NCI-H2171 (cell line): ENCODE measurements around the gene RAMACL.
A peak's percentile ranks its signal among the peaks of the same experiment; 100 is the strongest.

ENCODE experiments used
- DNase-seq: peaks from one replicate; lab custom pipeline; 2025; lab: John Stamatoyannopoulos, UW

Gene RAMACL

DNA sequence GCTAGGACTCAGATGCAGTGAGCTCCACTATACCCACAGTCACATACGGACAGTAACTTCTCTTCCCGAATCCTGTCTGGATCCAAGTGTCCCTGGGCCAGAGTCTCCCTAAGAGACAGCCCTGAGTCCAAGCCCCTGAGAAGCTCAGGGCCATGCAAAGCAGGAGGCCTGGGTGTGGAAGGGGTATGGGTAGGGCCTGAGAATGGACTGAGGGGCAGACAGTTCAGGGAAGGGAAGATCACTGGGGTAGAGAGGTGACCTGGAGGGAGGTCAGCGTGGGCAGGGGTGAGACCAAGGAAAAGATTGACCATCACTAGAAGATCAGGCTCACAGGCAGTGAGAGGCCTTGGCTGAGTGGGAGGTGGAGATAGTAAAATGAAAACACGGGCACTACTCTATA, 31.8 kb upstream of the RAMACL start:
- DNase-seq, result no peak

GRCh38 chr6:166617359-166617758, 30.9 kb upstream of the RAMACL start:
- DNase-seq, result no peak

- DNase-seq, result no peak
Observed at GRCh38 chr6:166616261-166617238, 30.1 kb upstream of the RAMACL start.

DNA sequence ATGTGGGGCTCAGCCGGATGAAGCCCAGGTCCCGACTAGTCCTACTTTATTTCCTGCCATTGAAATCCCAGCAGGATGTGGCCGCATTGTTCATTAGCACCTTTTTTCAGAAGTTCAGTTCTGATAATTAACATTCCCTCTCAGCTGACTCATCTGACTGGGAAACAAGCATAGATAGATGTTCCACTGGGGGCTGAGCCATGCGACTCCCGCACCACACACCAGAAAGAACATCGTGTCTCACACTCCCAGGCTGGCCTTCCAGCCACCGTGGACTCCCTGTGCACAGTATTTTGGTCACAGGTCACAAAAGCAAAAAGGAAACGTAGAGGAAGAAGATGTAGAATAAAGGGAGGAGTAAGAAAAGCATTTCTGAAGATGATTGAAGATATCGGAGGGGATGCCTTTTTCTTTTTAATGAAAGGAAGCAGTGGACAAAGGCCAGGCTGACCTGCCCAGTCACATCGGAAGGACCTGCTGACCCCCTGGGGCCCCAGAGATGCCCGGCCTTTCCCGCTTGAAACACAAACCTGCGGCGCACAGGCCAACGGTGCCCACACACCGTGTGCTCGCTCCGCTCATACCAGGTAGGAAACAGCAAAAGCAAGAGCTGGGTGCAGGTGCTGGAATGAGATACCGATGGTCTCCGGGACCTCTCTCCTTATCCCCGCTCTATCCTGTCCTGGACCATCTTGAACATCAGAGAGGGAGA, 28.7 kb upstream of the RAMACL start:
- DNase-seq, result no peak

DNA sequence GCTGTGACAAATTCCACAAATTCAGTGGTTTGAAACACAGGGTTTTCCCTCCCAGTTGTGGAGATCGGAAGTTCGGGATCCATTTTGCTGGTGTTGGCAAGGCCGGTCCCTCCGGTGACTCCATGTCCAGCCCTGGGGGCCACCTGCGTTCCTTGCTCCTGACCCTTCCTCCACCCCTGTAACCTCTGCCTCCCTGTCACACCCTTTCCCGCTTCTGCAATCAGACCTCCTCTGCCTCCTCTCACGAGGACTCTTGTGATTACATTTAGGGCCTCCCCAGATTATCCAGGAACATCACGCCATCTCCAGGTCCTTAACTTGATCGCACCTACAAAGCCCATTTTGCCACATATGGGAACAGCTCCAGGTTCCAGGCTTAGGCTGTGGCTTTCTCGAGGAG, 28.1 kb upstream of the RAMACL start:
- no peak for DNase-seq

DNA sequence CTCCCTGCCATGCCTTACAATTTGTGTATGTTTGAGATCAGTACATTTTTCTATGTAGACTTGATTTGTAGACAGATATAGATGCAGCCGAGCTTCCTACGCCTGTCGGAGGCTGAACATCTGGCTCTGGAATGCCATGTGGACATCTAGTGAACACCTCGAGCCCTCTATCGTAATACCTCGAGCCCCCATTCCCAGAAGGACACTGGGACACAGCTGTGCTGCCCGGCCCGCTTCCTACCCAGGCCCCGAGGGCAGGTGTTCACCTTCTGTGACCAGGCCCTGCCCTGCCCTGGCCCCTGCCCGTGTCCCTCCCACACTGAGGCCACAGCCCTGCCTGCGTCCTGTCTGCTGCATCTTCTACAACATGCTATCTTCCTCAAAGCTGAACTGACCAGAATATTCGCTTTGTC, 27.7 kb upstream of the RAMACL start:
- DNase-seq, result no peak

DNA sequence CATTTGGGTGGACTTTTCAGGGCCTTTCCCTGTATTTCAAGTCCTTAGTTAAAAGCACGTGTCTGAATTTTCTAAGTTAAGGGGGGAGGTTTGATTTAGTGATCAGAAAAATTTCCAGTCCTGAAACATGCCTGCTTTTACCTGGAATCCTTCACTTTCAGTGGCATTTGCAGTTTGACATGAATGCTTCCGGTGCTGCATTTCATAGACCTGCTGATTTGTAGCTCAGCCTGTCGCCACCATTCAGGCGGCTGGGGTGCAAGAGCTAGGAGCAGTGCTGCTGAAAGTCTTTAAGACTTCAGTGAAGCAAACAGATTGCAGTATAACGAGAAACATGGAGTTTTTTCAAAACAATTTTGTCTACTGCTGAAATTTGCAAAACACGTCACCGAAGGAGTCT, 26.5 kb upstream of the RAMACL start:
- DNase-seq, result no peak

- DNase-seq, result no peak
Observed at GRCh38 chr6:166612471-166612881, 26.0 kb upstream of the RAMACL start.

DNA sequence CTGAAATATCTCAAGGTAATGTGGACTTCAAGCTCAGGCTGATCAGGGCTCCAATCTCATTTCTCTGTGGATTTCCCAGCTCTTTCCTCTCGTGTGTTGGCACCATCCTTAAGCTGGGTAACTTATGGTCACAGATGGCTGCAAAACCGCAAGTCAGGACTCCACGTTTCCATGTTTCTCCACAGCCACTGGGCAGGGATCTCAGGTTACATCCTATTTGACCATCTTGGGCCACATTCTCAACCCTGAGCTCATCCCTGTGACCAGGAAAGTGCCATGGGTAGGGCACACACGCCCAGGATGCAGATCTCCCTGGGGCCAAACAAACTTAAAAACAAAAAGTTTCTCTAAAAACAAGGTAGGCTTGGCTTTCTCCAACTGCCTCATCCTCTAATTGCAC, 25.2 kb upstream of the RAMACL start:
- DNase-seq, result no peak

DNA sequence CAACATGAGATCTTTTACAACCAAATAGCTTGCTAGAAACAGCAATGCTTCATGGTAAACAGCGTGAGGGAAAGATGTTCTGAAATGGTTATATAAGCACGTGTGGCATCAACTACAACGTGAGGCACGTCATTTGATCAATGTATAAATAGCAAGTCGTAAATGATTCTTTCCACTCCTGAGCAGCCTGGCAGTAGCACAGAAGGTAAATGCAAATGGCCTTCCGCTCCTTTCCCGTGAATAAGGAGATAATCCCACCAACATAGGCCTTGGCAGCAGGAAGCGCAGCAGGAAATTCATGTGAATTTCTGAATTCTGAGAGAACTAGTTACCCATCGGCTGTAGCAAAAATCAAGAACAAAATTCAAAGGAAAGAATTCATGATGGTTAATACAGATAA, 23.6 kb upstream of the RAMACL start:
- DNase-seq, result no peak

DNA sequence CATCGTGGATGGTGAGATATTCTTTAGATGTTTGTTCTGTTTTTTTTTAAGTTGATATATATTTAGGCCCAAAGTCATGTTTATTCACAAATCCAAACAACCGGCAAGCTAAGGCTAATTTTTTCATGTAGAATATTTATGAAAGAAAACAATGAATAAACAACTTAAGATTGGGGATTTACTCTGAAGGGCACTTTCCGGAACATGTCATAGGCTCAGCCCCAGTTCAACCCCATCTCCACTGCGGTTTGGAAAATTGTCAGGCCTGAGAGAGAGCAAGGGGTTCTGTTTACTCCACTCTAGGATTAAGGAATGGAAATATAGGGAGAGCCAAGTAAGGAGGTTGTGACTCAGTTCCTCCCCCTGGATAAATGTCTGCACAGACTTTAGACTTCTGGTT, 22.3 kb upstream of the RAMACL start:
- DNase-seq, result no peak

DNA sequence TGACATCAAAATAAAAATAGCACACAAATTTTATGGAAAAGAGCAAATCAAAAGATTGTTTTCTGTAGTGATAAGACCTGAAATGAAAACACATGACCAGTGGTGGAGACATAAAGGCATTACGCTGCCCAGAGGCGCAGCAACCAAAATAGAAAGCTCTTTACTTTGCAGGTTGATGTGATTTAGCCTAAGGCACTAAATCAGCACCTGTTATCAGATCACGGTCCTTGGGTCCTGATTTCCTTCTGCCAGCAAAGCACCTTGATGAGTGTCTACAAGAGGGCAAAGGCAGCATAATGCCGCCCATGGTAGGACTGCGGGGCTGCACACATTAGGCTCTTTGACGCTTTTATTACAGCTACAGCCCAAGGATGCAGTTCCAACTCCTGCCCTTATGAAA, 19.3 kb upstream of the RAMACL start:
- no peak for DNase-seq

DNA sequence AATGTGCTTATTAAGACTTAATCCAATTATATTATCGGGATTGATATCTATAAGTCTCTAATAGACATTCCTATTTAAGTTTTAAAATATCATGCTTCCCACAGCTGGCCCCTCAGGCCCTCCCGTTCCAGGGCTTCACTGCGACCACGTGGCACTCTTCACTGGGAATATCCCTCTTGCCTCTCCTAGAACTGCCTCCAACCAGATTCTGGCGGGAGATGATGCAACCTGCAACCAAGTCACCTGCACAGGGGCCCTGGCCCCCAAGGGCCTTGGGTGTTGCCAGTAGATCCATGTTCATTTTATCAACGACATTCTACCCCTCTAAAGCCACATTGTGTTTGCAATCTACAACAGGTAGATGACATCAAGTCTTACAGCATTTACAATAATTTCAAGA, 18.4 kb upstream of the RAMACL start:
- DNase-seq, result no peak

GRCh38 chr6:166604328-166604727, 17.9 kb upstream of the RAMACL start:
- no peak for DNase-seq

DNA sequence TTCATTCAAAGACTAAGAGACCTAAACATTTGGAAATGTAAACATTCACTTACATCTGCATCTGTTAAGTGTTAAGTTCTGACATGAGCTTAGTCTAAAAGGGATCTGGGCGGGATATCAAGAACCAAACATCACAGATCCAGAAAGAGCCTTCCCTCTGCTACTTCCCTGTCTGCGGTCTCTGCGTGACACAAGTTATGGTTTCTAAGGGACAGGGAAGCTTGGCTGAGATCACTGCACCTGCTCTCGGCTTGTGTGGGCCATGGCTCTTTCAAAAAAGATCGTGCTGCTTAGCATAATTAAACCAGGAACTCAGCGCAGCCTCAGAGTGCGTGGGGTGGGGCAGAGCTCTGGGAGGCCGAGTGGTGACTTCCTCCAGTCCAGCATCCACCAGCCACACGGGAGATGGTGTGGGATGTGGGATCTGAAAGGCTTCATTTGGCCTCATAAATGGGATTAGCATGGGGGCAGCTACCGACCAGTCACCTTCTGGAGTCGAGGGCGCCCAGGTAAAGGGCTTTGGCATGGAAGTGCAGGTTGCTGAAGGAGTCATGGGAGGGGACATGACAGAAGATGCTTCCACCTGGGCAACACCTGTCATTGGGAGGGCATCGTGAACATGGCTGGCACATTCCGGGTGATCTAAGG, 16.7 kb upstream of the RAMACL start:
- DNase-seq, result no peak

- no peak for DNase-seq
Observed at GRCh38 chr6:166601956-166602355, 15.5 kb upstream of the RAMACL start.

DNA sequence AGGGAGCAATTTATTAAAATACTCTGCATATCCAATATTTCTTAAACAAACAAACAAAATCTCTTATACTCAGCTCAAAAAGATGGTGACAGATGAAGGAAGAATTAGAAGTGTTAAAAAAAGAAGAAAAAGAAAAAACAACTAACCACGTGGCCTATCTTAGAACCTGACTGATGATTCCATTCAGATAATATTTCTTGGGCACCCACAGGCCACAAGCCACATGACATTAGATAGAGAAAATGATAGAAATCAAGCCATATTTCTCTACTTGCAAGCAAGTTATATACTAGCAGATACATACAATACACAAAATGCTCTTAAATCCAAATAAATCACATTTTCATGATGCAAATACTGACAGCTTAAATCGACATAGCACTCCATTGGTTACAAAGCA, 14.5 kb upstream of the RAMACL start:
- DNase-seq, result no peak

DNA sequence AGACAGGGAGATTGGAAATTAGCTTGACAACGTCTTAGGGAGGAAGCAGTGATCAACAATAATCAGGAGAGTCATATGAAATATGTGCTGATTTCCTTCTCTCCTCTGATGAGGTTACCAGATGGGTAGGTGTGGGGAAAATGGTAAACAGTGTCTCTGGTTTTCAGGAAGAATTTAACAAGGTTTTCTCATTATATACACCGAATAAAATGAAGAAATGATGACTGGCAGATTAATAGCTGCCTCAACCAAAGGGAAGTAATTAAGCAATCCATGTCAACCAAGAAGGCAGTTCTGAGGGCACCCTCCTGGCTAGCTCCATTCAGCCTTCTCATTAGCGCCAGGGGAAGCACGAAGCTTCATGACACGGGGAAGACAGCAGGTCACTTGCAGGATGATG, 12.7 kb upstream of the RAMACL start:
- DNase-seq, result no peak

DNA sequence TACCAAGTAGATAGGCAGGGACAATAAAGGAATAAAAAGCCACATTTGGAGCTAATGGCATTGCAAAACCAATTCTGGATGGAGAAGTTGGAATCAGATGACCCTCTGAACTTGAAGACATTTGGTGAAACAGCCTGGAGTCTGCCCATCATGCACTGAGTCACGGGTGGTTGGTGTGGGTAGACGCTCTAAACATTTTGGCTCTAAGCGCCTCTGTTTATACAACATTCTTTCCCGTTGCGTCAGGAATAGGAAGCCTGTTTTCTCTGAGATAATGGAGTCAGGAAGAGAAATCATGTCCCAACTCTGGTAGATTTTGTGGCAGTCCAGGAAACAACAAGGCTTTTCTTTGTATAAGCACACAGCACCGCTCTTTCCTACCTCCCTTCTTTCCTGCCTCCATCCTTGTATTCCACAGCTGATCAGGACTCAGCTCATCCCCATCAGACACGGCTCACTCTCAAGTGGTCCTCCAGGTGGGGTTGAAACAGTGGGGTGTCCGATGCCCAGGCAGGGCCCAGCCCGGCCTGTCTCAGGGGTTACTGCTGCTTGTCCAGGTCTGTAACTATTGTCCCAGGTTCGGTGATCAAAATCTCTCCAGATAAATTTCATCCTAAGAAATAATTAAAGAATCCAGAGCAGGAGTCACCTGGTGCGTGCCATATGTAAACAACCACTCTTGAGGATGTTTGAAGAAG, 12.1 kb upstream of the RAMACL start:
- no peak for DNase-seq

DNA sequence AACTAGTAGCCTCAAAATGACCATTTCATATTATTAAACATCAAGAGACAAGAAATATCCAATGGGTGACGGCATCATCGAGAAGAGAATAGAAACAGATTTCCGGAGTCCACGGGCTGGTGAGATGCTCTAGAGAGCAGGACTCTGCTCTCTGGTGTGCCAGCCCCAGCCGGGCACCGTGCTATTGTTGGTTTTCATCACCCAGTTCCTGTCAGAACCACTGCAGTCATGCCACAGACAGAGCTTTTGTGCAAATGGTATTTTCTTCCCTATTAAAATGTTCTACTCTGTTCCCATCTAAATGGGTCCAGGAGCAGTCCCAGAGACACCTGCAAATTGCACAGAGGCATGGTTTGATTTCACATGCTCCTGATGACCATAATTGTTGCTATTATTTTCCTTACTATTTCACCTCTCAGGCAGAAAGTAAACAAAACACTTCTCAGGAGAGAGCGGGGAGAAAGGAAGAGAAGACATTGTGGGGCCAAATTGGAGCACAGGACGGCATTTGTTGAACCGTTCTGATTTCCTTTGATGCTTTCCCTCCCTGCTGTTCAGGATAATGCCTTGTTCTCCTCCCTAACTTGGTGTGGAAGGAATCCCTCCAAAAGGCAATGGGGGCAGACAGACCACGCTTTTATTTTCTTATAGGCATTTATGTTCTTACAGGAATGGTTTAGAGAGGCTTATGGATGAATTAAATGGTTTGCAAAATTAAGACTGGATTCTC, 11.4 kb upstream of the RAMACL start:
- DNase-seq, result no peak

- peak; percentile 17 for DNase-seq
Observed at GRCh38 chr6:166596776-166597507, 10.5 kb upstream of the RAMACL start.
